Fibroblast of pulmonary artery (primary cell): ENCODE data around the gene MRPL34.

Experiments
- DNase-seq: peaks from one replicate; pipeline ENCODE4 v3.0.0-alpha.2; 2010; ENCODE audit warnings: low read depth
- H3K4me3 ChIP-seq: replicated peaks from 2 replicates; pipeline ENCODE4 v1.5.1; 2011; ENCODE audit warnings: low read depth, mild to moderate bottlenecking, control low read depth, low read length, moderate library complexity
- CTCF ChIP-seq: IDR thresholded peaks from 2 replicates; pipeline ENCODE4 v1.5.1; 2011; ENCODE audit warnings: mild to moderate bottlenecking, control low read depth, low read length, inconsistent platforms; ENCODE audit errors: missing control alignments

The MRPL34 gene

DNA sequence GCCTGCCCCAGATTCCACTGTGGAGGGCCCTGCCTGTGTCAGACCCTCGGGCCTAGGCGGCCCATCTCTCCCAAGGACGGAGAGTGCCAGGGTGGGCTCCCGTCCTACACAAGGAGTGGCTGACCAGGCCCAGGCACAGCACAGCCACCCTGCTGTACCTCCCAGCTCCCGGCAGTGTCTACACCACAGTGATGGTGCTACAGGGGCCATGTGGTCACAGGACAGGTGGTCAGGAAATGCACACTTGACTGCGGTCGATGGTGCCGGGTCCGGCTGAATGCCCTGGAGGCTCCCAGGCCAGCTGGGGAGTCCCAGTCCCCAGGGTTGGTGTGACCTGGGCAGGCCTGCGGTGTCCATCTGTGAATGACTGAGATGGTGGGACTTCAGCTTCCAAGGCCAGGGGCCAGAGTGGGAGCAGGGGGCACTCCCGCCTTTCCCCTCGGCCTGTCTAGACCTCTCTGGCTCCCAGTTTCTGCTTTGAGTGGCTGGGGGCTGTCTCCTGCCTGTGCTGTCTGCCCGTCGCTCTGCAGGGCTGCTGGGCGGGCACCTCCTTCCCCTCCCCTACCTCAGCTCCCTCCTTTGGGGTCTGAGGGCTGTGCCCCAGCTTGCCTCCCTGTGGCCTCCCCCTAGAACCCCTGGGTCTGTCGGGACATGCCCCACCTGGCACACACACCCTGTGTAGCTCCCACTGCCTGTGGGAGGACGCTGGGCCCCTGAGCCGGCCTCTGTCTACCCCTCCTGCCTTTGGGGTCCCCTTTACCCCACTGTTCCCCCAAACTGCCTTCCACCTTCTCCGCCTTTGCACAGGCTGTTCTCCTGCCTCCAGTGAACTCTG lies 16.2 kb downstream of the MRPL34 start:
- no peak for DNase-seq
- TF ChIP-seq CTCF: no peak
- H3K4me3 ChIP-seq: no peak overlapping the region

DNA sequence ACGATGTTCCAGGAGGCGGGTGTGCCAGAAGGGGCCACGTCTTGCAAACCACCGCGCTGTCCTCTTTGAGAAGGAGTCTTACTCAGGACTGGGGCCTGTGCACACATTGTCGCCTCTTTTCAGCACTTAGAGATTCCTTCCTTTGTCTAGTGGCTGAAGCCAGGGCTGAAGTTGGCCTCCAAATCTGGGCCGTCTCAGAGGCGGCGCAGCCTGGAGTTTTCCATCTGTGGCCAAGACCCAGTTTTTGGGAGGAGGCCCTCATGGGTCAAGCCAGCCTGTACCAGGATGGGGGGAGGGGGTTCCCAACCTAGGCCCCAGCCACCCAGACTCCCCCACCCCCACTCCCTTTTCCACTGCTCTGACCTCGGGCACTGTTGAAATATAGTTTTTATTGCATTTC lies 17.2 kb downstream of the MRPL34 start:
- H3K4me3 ChIP-seq: no peak overlapping the region
- DNase-seq: no peak
- TF ChIP-seq CTCF: no peak

GRCh38 chr19:17323300-17323963 lies 17.8 kb downstream of the MRPL34 start:
- DNase-seq: no peak
- no peak overlapping the region for H3K4me3 ChIP-seq
- no peak for TF ChIP-seq CTCF

DNA sequence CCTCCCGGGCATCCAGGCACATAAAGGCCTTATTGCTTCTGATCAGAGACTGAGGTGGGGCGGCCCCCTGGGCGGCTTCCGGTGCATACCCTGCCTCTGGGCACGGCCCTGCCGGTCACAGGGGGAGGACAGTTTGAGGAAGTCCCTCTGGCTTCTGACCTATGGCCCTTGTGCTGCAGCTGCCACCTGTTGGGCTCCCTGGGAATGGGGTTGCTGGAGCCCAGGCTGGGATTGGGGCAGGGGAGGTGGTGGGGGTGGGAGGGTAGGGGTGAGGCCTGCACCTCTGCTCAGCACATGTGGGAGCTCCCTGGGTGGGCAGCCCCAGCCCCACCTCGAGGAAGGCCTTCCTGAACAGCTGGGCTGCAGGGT lies 18.3 kb downstream of the MRPL34 start:
- TF ChIP-seq CTCF: no peak
- DNase-seq: no peak
- H3K4me3 ChIP-seq: no peak overlapping the region

GRCh38 chr19:17324357-17325114 lies 18.9 kb downstream of the MRPL34 start:
- TF ChIP-seq CTCF: no peak
- no peak for DNase-seq
- H3K4me3 ChIP-seq: no peak overlapping the region

- TF ChIP-seq CTCF: no peak
- DNase-seq: no peak
- no peak overlapping the region for H3K4me3 ChIP-seq
Measured at GRCh38 chr19:17325133-17325532, 19.5 kb downstream of the MRPL34 start.
